HepG2 (cell line): ENCODE results near the gene GGACT. TPM values are rescaled to one million over a fixed set of nuclear protein-coding genes. Genes with fewer than 3 reads are reported as not detected.

Experiments
- CREB1 ChIP-seq, 2 experiments: fragments of 450-650 bp in 1 of 2; IDR thresholded peaks; 2 replicates each; pipeline ENCODE4 v1.6.1; 2016 to 2017; ENCODE audit warnings: control low read depth in 1 of 2, mild to moderate bottlenecking in 1 of 2, missing compliant biosample characterization in 1 of 2, missing genetic modification characterization in 1 of 2
- EP300 ChIP-seq, 3 experiments: sonication (generic) in 1 of 3; formaldehyde crosslinking in 1 of 3; IDR thresholded peaks; 2 replicates each; pipeline versions ENCODE4 v1.5.1 to v1.6.1; 2011 to 2020; ENCODE audit warnings: low read depth in 2 of 3, low read length in 2 of 3, borderline replicate concordance in 1 of 3, improper control_type of control experiment in 1 of 3, mild to moderate bottlenecking in 1 of 3, missing genetic modification reagents in 1 of 3, moderate library complexity in 1 of 3
- HMGA1 ChIP-seq: sonication (generic); formaldehyde crosslinking; conservative IDR thresholded peaks from 2 replicates; pipeline ENCODE4 v1.4.0; 2020; ENCODE audit warnings: missing genetic modification reagents
- MIER2 ChIP-seq: IDR thresholded peaks from 2 replicates; pipeline ENCODE4 v1.6.1; 2016; ENCODE audit warnings: missing biosample characterization, missing genetic modification reagents
- NR2F2 ChIP-seq: IDR thresholded peaks from 2 replicates; pipeline ENCODE4 v1.6.1; 2012; ENCODE audit warnings: low read depth, inconsistent platforms, borderline replicate concordance
- NR2F6 ChIP-seq, 2 experiments: IDR thresholded peaks; 2 replicates each; pipeline ENCODE4 v1.6.1; 2016; ENCODE audit warnings: antibody characterized with exemption in 1 of 2, mild to moderate bottlenecking in 1 of 2
- POGZ ChIP-seq: sonication (generic); formaldehyde crosslinking; IDR thresholded peaks from 2 replicates; pipeline ENCODE4 v1.4.0; 2020; ENCODE audit warnings: mild to moderate bottlenecking, missing genetic modification reagents
- TEAD3 ChIP-seq: optimal IDR thresholded peaks from 2 replicates; pipeline ENCODE3; 2016; ENCODE audit warnings: borderline replicate concordance
- ZNF282 ChIP-seq: fragments of 450-650 bp; IDR thresholded peaks from 2 replicates; pipeline ENCODE4 v1.6.1; 2018; ENCODE audit not compliant: partially characterized antibody
- polyA plus RNA-seq, 8 experiments: library from polyadenylated mRNA; depleted of rRNA in 3 of 8; stranded (reverse) in 7 of 8; unstranded in 1 of 8; fragments of >200 nt; fragmentation: Illumina TruSeq in 4 of 8; extraction: Trizol in 4 of 8; gene quantifications; 2 replicates each; pipeline versions ENCODE4 v1.2.1 to v1.2.3, GENCODE V29; 2011 to 2016; ENCODE audit warnings: low read depth in 4 of 8, missing spikeins in 1 of 8, mixed read lengths in 1 of 8; ENCODE audit not compliant: insufficient read depth in 1 of 8
- total RNA-seq, 5 experiments: library from RNA; depleted of rRNA; stranded (reverse); fragments of >200 nt; fragmentation: Illumina TruSeq; extraction: Trizol; gene quantifications; 2 replicates each; pipeline ENCODE4 v1.2.3, GENCODE V29; 2016; ENCODE audit warnings: low read depth in 1 of 5
- TF ChIP-seq, protein P1 (sequence below): sonication (generic); formaldehyde crosslinking; IDR thresholded peaks from 2 replicates; pipeline ENCODE4 v1.8.1; 2022; ENCODE audit warnings: mild to moderate bottlenecking, missing genetic modification reagents
- TF ChIP-seq, protein P2 (sequence below): sonication (generic); formaldehyde crosslinking; IDR thresholded peaks from 2 replicates; pipeline ENCODE4 v1.8.1; 2023; ENCODE audit warnings: mild to moderate bottlenecking, missing genetic modification reagents
- TF ChIP-seq, protein P3 (sequence below): sonication (generic); formaldehyde crosslinking; IDR thresholded peaks from 2 replicates; pipeline ENCODE4 v1.4.0; 2020; ENCODE audit warnings: missing genetic modification reagents
- TF ChIP-seq, protein P4 (sequence below): sonication (generic); formaldehyde crosslinking; IDR thresholded peaks from 2 replicates; pipeline ENCODE4 v1.4.0; 2020; ENCODE audit warnings: missing genetic modification reagents
- TF ChIP-seq, protein P5 (sequence below): sonication (generic); formaldehyde crosslinking; IDR thresholded peaks from 2 replicates; pipeline ENCODE4 v1.5.1; 2020; ENCODE audit warnings: mild to moderate bottlenecking, missing genetic modification reagents, moderate library complexity

Gene GGACT
- total and polyA plus RNA-seq, 2 of the 13 experiments (the other 11 are each of a cell fraction or from before 2014, with no cell fraction given) = 1.7 to 1.9 TPM

DNA sequence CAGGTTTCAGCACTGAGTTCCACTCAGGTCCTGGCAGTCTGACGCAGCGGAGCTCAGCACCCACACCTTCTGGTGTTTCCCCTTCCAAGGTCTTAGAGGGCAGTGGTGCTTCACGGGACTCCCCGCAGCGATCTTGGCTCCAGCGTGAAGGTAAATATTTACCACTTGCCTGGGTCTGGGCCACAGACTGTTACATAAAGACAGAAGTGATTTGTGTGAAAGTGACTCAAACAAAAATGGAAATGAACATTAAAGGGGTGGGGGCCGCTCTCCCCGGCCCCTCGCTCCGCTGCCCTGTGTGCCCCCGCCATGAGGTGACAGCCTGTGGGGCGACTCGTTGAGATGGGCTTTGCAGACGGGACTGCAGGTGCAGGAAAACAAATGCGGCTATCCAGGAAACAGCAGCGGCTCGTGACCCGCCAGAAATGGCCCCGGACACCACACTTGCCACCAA is 55.0 kb downstream of the GGACT start (continued):
- TF ChIP-seq, protein P1, sequence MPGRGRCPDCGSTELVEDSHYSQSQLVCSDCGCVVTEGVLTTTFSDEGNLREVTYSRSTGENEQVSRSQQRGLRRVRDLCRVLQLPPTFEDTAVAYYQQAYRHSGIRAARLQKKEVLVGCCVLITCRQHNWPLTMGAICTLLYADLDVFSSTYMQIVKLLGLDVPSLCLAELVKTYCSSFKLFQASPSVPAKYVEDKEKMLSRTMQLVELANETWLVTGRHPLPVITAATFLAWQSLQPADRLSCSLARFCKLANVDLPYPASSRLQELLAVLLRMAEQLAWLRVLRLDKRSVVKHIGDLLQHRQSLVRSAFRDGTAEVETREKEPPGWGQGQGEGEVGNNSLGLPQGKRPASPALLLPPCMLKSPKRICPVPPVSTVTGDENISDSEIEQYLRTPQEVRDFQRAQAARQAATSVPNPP (CRISPR knock-in tag) = no peak
- TF ChIP-seq POGZ = peak; percentile 52; the same call in 1 of the 2 replicates
- TF ChIP-seq, protein P2, sequence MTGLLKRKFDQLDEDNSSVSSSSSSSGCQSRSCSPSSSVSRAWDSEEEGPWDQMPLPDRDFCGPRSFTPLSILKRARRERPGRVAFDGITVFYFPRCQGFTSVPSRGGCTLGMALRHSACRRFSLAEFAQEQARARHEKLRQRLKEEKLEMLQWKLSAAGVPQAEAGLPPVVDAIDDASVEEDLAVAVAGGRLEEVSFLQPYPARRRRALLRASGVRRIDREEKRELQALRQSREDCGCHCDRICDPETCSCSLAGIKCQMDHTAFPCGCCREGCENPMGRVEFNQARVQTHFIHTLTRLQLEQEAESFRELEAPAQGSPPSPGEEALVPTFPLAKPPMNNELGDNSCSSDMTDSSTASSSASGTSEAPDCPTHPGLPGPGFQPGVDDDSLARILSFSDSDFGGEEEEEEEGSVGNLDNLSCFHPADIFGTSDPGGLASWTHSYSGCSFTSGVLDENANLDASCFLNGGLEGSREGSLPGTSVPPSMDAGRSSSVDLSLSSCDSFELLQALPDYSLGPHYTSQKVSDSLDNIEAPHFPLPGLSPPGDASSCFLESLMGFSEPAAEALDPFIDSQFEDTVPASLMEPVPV = no peak
- TF ChIP-seq HMGA1 (CRISPR knock-in tag) = no peak
- no peak for TF ChIP-seq NR2F2
- TF ChIP-seq MIER2 (CRISPR knock-in tag) = no peak
- TF ChIP-seq, protein P3, sequence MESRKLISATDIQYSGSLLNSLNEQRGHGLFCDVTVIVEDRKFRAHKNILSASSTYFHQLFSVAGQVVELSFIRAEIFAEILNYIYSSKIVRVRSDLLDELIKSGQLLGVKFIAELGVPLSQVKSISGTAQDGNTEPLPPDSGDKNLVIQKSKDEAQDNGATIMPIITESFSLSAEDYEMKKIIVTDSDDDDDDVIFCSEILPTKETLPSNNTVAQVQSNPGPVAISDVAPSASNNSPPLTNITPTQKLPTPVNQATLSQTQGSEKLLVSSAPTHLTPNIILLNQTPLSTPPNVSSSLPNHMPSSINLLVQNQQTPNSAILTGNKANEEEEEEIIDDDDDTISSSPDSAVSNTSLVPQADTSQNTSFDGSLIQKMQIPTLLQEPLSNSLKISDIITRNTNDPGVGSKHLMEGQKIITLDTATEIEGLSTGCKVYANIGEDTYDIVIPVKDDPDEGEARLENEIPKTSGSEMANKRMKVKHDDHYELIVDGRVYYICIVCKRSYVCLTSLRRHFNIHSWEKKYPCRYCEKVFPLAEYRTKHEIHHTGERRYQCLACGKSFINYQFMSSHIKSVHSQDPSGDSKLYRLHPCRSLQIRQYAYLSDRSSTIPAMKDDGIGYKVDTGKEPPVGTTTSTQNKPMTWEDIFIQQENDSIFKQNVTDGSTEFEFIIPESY (CRISPR knock-in tag) = peak; percentile 84
- peak; percentile 23 for TF ChIP-seq TEAD3 (CRISPR knock-in tag)
- TF ChIP-seq, protein P4, sequence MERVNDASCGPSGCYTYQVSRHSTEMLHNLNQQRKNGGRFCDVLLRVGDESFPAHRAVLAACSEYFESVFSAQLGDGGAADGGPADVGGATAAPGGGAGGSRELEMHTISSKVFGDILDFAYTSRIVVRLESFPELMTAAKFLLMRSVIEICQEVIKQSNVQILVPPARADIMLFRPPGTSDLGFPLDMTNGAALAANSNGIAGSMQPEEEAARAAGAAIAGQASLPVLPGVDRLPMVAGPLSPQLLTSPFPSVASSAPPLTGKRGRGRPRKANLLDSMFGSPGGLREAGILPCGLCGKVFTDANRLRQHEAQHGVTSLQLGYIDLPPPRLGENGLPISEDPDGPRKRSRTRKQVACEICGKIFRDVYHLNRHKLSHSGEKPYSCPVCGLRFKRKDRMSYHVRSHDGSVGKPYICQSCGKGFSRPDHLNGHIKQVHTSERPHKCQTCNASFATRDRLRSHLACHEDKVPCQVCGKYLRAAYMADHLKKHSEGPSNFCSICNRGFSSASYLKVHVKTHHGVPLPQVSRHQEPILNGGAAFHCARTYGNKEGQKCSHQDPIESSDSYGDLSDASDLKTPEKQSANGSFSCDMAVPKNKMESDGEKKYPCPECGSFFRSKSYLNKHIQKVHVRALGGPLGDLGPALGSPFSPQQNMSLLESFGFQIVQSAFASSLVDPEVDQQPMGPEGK (CRISPR knock-in tag) = peak; percentile 80
- peak in 1 of 2 experiments; percentile 21; a peak in 1 of 4 replicates for TF ChIP-seq EP300 (IDR thresholded peaks at IDR 0.05; ENCODE audit: low read depth in 2 of 2, low read length in 2 of 2)
- no peak for TF ChIP-seq EP300 (CRISPR knock-in tag; IDR thresholded peaks at IDR 0.05; ENCODE audit: borderline replicate concordance)
- TF ChIP-seq NR2F6 (IDR thresholded peaks at IDR 0.05) = no peak
- 0 out of 2 replicates have a peak, but pooled peaks have one; percentile 19 for TF ChIP-seq NR2F6 (CRISPR knock-in tag; IDR thresholded peaks at IDR 0.05)
- TF ChIP-seq, protein P5, sequence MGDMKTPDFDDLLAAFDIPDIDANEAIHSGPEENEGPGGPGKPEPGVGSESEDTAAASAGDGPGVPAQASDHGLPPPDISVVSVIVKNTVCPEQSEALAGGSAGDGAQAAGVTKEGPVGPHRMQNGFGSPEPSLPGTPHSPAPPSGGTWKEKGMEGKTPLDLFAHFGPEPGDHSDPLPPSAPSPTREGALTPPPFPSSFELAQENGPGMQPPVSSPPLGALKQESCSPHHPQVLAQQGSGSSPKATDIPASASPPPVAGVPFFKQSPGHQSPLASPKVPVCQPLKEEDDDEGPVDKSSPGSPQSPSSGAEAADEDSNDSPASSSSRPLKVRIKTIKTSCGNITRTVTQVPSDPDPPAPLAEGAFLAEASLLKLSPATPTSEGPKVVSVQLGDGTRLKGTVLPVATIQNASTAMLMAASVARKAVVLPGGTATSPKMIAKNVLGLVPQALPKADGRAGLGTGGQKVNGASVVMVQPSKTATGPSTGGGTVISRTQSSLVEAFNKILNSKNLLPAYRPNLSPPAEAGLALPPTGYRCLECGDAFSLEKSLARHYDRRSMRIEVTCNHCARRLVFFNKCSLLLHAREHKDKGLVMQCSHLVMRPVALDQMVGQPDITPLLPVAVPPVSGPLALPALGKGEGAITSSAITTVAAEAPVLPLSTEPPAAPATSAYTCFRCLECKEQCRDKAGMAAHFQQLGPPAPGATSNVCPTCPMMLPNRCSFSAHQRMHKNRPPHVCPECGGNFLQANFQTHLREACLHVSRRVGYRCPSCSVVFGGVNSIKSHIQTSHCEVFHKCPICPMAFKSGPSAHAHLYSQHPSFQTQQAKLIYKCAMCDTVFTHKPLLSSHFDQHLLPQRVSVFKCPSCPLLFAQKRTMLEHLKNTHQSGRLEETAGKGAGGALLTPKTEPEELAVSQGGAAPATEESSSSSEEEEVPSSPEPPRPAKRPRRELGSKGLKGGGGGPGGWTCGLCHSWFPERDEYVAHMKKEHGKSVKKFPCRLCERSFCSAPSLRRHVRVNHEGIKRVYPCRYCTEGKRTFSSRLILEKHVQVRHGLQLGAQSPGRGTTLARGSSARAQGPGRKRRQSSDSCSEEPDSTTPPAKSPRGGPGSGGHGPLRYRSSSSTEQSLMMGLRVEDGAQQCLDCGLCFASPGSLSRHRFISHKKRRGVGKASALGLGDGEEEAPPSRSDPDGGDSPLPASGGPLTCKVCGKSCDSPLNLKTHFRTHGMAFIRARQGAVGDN (CRISPR knock-in tag) = peak; percentile 59; the same call in 1 of the 2 replicates
- no peak for TF ChIP-seq ZNF282
- TF ChIP-seq CREB1 (IDR thresholded peaks at IDR 0.05) = no peak
- 0 out of 2 replicates have a peak, but pooled peaks have one; percentile 14 for TF ChIP-seq CREB1 (CRISPR knock-in tag; IDR thresholded peaks at IDR 0.05)
